ENCODE data around the gene TMEM128.
"Not testable (repeated sequence)": the region's sequence is repeated elsewhere in the genome, so short reads cannot be mapped to it uniquely, and the experiment has no call there.

TMEM128 gene

DNA sequence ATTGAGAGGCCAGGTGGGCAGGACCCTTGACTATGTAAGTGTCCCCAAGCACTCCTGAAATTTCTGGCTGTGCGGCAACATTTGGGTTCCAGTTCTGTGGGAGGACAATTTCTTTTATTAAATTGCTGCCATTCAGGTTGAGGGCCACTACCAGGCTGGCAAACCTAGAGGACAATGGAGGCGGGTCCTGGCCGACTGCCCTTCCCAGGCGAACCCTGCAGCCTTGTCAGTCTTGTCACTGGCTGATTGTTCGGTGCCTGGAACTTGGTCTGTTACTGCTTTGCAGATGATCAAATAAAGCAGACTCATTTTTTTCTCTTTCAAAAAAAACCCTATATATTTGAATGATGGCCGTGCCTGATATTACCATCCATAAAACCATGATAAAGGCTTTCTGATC, 6.6 kb upstream of the TMEM128 start:
- no peak for DNase-seq (ENCODE audit: low spot score)

- DNase-seq (ENCODE audit: low spot score) = no peak
These were observed 6.2 kb upstream of the TMEM128 start for GRCh38 chr4:4254199-4254598.

DNA sequence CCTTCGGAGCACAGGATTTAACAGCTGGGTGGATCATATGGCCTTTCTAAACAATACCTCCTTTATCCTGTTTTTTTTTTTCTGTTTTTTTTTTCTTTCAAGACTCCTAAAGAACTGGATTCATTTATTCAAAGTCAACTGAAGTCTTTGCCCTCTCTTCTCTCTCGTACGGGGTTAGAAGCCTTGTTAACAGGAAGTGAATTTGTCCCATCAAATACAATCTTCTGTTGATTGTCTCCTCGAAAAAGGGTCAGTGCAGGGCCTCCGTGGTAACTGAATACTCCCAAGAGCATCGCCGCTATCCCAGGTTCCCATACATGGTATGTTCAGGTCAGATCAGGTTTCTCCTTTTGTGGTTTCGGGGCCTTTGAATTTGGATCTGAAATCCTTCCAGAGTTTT, 1.8 kb upstream of the TMEM128 start:
- no peak for DNase-seq (ENCODE audit: low spot score)

DNA sequence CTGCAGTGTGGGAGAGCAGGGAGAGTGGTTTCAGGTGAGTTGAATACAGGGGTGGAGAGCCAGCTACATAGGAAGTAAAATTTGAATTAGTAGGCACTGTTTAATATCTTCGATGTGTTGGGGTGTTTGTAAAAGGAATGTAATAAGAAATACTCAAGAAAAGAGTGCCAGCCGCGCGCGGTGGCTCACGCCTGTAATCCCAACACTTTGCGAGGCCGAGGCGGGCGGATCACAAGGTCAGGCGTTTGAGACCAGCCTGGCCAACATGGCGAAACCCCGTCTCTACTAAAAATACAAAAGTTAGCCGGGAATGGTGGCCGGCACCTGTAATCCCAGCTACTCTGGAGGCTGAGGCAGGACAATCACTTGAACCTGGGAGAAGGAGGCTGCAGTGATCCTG, 1.3 kb upstream of the TMEM128 start:
- not testable (repeated sequence) for DNase-seq (ENCODE audit: low spot score)

DNA sequence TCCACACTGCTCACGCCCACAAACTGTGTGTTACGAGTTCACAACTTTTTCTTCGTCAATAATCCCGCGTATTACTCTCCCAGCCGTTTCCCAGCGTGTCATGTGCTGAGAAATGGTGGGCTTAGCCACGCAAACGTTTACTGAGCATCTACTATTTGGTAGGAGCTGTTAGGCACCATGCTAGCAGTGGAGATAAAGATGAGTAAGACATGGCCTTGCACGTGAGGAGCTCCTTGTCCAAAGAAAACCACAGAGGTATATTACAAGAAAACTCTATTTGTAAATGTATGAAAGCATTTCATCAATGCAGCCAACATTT, 821 bp upstream of the TMEM128 start:
- no peak for DNase-seq (ENCODE audit: low spot score)

DNA sequence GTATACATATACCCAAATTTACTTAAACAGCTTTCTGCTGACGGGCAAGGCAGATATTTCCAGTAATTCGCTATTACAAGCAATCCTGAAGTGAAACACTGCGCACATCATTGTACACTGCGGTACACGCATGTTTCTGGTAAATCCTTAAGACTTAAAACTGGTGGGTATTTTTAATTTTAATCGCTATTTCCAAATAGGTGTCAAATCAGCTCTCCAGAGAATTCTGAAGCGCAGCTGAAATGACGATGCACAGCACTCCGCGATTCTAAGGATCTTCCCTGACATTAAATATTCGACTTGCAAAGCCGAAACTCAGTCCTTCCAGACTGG, 361 bp downstream of the TMEM128 start:
- no peak for DNase-seq (ENCODE audit: low spot score)

DNA sequence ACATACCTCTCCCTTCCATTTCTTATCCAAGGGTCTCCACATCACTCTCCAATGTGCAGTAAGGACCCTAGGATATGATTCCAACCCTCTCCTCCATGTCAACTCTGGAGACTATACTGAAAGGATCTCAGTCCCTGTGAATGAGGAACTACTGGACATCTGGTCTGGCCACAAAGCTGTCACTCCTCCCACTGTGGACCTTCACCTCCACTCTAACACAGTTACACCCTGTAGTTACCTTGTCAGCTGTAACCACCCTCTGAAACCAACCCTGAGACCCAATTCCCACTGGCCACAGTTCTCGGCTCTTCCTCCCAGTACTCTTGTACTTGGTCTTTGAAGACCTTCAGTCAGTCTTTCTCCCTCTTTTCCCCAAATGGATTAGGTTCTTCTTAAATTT, 2.9 kb downstream of the TMEM128 start:
- DNase-seq (ENCODE audit: low spot score) = no peak

DNA sequence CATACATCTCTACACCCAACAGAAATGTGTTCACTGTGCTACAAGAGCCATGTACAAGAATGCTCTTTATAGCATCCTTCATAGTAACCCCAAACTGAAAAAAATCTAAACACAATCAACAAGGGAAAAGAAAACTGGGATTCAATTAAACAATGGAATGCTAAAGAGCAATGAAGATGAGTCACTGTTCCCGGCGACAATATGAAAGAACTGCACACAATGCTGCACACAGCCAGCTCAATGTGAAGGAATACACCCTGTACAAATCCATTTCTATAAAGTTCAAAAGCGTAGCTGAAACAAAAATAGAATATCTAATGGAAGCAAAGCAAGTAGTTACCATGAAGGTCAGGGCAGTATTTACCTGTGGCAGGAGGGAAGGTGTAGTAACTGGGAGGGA, 8.5 kb downstream of the TMEM128 start:
- not testable (repeated sequence) for DNase-seq (ENCODE audit: low spot score)

DNA sequence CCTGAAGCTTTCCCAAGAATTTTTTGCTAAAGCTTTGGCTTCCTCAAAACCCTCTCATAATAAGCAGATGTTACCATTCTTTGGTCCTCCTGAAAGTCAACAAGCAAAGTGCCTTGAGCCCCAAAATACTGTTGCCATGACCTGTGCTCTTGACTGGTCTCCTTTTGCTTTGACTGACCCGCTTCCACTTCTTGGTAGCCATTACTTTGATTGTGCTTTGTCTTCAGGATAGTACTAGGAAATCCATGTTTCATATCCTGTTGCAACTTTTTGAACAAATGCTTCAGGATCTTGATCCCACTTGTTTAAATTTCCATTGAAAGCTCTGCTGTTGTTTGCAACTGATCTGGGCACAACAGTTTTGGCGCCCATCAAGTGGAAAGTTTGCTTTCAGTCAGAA, 14.4 kb downstream of the TMEM128 start:
- no peak for DNase-seq (ENCODE audit: low spot score)

GRCh38 chr4:4228356-4228668, 19.7 kb downstream of the TMEM128 start:
- DNase-seq (ENCODE audit: low spot score) = no peak

- no peak for DNase-seq (ENCODE audit: low spot score)
These were observed 20.3 kb downstream of the TMEM128 start for GRCh38 chr4:4227510-4228355.

GRCh38 chr4:4226606-4227438, 21.2 kb downstream of the TMEM128 start, which contains the start of gene OTOP1:
Gene OTOP1, minus strand, starts transcription at chr4:4226929. Its CDS starts 65 bp downstream, at chr4:4226864.
- DNase-seq (ENCODE audit: low spot score) = no peak

GRCh38 chr4:4225915-4226605, 22.0 kb downstream of the TMEM128 start:
- no peak for DNase-seq (ENCODE audit: low spot score)

DNA sequence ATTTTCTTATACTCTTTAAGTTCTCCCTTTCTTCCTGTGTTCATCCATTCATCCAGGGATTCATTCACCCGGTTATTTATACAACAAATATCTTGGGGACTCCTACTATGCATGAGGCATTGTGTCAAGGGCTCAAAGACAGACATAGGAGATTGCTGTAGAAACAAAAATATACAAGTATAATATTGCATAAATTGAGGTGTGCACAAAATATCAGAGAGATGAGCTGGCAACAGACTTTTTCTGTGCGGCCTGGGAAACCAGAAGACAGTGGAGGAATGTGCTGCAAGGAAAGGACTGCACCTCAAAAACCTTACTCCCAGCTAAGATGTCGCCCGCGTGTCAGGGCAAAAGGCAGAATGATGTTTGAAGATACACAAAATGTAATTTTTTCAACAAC, 30.9 kb downstream of the TMEM128 start:
- DNase-seq (ENCODE audit: low spot score) = no peak

- peak; percentile 20 for DNase-seq (ENCODE audit: low spot score)
These were observed 31.4 kb downstream of the TMEM128 start for GRCh38 chr4:4216648-4217047.

GRCh38 chr4:4213674-4214073, 34.3 kb downstream of the TMEM128 start:
- DNase-seq (ENCODE audit: low spot score) = not testable (repeated sequence)

- no peak for DNase-seq (ENCODE audit: low spot score)
These were observed 41.8 kb downstream of the TMEM128 start for GRCh38 chr4:4206204-4206603.

- DNase-seq (ENCODE audit: low spot score) = no peak
These were observed 43.6 kb downstream of the TMEM128 start for GRCh38 chr4:4204401-4204745.

GRCh38 chr4:4203688-4204400, 44.2 kb downstream of the TMEM128 start:
- no peak for DNase-seq (ENCODE audit: low spot score)

DNA sequence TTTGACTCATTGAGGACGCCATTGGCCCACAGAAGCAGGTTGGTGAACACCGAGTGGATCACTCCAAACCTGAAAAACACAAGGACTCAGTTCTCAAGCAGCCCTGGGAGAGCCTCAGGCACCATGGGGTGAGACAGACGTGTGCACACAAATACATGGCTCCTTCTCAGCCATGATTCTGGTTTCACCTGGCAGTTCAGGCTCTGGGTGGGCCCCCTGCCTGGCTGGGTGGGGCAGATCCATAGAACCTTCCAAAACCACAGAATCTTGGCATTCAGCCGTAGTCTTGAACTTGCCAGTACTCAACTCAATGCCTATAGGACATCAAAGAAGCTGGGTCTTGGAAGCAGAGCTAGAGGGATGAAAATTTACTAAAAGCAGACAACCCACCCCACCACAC, 45.5 kb downstream of the TMEM128 start:
- DNase-seq (ENCODE audit: low spot score) = no peak

- DNase-seq (ENCODE audit: low spot score) = no peak
These were observed 47.4 kb downstream of the TMEM128 start for GRCh38 chr4:4200624-4201023.

DNA sequence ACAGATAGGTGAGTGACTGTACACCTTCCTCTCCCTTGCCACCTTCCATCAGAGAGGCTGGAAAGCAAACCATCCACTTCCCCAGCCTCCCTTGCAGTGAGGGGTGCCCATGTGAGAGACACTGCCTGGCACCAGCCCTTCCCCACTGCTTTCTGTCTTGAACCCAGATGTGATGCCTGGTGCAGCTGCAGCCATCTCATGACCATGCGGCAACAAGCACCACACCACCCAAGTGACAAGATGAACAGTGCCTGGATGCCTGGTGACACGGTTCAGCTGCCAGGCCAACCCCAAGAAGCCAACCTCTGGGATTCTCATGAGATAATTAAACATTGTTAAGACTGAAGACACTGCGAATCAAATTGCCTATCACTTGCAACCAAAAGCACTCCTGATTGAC, 52.7 kb downstream of the TMEM128 start:
- DNase-seq (ENCODE audit: low spot score) = no peak

- DNase-seq (ENCODE audit: low spot score) = not testable (repeated sequence)
These were observed 59.5 kb downstream of the TMEM128 start for GRCh38 chr4:4188557-4188956.
